PC-3 (cell line): Measurements from ENCODE around the gene RIC1.

ENCODE experiments used
- EZH2 ChIP-seq: fragments of 300-600 bp; sonication (generic); IDR thresholded peaks from one replicate; pipeline ENCODE4 v1.6.1; 2017; ENCODE audit warnings: antibody characterized with exemption, mild to moderate bottlenecking, low read length; ENCODE audit not compliant: unreplicated experiment
- TF ChIP-seq, protein P1 (sequence below): fragments of 300-600 bp; sonication (generic); conservative IDR thresholded peaks from 2 replicates; pipeline ENCODE4 v1.5.1; 2017; ENCODE audit warnings: antibody characterized with exemption, low read depth, mild to moderate bottlenecking, low read length

DNA sequence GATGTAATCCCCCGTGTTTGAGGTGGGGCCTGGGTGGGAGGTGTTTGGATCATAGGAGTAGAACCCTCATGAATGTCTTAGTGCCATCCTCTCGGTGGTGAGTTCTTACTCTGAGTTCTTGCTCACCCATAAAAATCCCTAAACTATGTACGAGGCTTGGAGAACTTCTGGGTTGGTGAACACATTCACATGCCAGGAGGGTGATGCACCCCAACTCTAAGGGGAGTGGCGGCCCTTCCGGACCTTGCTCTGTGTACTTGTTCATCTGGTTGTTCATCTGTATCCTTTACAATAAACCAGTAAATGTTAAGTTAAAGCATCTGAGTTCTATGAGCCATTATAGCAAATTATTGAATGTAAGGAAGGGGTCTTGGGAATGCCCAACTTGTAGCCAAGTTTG is 36.0 kb upstream of the RIC1 start:
- TF ChIP-seq, protein P1, sequence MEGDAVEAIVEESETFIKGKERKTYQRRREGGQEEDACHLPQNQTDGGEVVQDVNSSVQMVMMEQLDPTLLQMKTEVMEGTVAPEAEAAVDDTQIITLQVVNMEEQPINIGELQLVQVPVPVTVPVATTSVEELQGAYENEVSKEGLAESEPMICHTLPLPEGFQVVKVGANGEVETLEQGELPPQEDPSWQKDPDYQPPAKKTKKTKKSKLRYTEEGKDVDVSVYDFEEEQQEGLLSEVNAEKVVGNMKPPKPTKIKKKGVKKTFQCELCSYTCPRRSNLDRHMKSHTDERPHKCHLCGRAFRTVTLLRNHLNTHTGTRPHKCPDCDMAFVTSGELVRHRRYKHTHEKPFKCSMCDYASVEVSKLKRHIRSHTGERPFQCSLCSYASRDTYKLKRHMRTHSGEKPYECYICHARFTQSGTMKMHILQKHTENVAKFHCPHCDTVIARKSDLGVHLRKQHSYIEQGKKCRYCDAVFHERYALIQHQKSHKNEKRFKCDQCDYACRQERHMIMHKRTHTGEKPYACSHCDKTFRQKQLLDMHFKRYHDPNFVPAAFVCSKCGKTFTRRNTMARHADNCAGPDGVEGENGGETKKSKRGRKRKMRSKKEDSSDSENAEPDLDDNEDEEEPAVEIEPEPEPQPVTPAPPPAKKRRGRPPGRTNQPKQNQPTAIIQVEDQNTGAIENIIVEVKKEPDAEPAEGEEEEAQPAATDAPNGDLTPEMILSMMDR, result no peak
- no peak for TF ChIP-seq EZH2
